SHP77 treated with DMSO at 0.1 percent for 48 hours (cell line): ENCODE results near the gene ZNF821.
"Not testable (repeated sequence)": the region's sequence is repeated elsewhere in the genome, so short reads cannot be mapped to it uniquely, and the experiment has no call there.

Source experiments
- DNase-seq: peaks from one replicate; lab custom pipeline; 2025; lab: John Stamatoyannopoulos, UW

Gene ZNF821

GRCh38 chr16:71883849-71884638, at the start of gene ZNF821:
Gene ZNF821 (minus strand): TSS chr16:71884182. CDS start chr16:71879946, 4,236 bp downstream.
- DNase-seq = peak; percentile 7

GRCh38 chr16:71933017-71933416, 49.0 kb upstream of the ZNF821 start:
- DNase-seq = no peak

- no peak for DNase-seq
Observed at GRCh38 chr16:71931599-71931998, 47.6 kb upstream of the ZNF821 start.

- DNase-seq = no peak
Observed at GRCh38 chr16:71931001-71931400, 47.0 kb upstream of the ZNF821 start.

- no peak for DNase-seq
Observed at GRCh38 chr16:71930013-71930563, 46.1 kb upstream of the ZNF821 start.

GRCh38 chr16:71929048-71929447, 45.1 kb upstream of the ZNF821 start:
- DNase-seq = no peak

GRCh38 chr16:71927787-71928186, 43.8 kb upstream of the ZNF821 start:
- DNase-seq = no peak

GRCh38 chr16:71927383-71927782, 43.4 kb upstream of the ZNF821 start:
- no peak for DNase-seq

GRCh38 chr16:71924710-71925109, 40.7 kb upstream of the ZNF821 start:
- no peak for DNase-seq

- DNase-seq = no peak
Observed at GRCh38 chr16:71923941-71924690, 40.1 kb upstream of the ZNF821 start.

GRCh38 chr16:71920658-71921057, 36.7 kb upstream of the ZNF821 start:
- DNase-seq = no peak

- no peak for DNase-seq
Observed at GRCh38 chr16:71919035-71919434, 35.1 kb upstream of the ZNF821 start.

- no peak for DNase-seq
Observed at GRCh38 chr16:71917900-71918299, 33.9 kb upstream of the ZNF821 start.

- no peak for DNase-seq
Observed at GRCh38 chr16:71916397-71916920, 32.5 kb upstream of the ZNF821 start.

- DNase-seq = no peak
Observed at GRCh38 chr16:71915350-71915749, 31.4 kb upstream of the ZNF821 start.

GRCh38 chr16:71914802-71915201, 30.8 kb upstream of the ZNF821 start:
- DNase-seq = no peak

GRCh38 chr16:71912534-71913275, 28.7 kb upstream of the ZNF821 start:
- DNase-seq = no peak

GRCh38 chr16:71911121-71911520, 27.1 kb upstream of the ZNF821 start:
- no peak for DNase-seq

GRCh38 chr16:71905765-71906164, 21.8 kb upstream of the ZNF821 start:
- DNase-seq = not testable (repeated sequence)

- no peak for DNase-seq
Observed at GRCh38 chr16:71904239-71904638, 20.3 kb upstream of the ZNF821 start.

GRCh38 chr16:71903608-71904007, 19.6 kb upstream of the ZNF821 start:
- DNase-seq = no peak
